ENCODE data around the gene SSUH2.

Gene SSUH2

DNA sequence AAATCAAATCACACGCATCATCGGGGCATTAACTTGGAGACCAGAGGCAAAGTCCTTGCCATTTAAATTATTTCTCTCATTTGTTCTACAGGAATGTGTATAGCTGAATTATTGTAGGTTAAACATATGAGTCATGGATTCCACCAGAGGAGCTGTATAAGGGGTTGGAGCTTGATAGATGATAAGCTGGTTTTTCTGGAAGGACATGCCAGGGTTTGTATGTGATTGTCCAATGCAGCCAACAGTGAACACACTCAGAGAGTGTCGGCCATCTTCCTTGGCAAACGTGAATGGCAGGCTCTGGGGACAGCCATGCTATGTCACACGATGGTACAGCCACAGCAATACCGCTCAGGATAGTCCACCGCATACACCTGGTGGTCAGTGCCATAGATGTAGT, 25.1 kb downstream of the SSUH2 start:
- DNase-seq: no peak

GRCh38 chr3:8618950-8619349, 25.6 kb downstream of the SSUH2 start:
- no peak for DNase-seq

GRCh38 chr3:8617921-8618320, 26.7 kb downstream of the SSUH2 start:
- no peak for DNase-seq

- DNase-seq: no peak
Measured at GRCh38 chr3:8610951-8611350, 33.6 kb downstream of the SSUH2 start.

DNA sequence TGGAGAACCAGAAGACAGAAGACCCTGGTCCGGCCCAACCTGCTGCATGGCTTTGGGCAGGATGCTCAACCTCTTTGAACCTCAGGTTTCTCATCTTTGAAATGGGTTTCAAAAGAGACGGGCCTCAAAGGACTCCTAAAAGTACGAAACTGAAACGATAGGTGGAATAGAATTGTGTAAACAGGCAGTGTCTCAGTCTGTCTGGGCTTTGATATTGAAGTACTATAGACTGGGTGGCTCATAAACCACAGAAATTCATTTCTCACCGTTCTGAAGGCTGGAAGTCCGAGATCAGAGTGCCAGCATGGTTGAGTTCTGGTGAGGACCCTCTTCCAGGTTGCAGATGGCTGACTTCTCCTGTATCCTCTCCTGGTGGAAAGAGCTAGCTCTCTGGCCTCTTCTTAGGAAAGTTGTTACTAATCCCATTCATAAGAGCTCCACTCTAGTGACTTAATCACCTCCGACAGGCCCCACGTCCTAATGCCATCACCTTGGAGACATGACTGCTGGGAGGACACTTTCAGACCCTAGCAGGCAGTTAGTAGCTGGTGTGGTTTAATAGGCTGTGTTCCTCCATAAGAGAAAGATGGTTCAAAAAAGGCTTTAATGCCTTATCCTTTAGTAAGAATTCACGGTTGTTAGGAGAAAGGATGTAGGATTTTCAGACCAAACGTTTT, 35.7 kb downstream of the SSUH2 start:
- no peak for DNase-seq

DNA sequence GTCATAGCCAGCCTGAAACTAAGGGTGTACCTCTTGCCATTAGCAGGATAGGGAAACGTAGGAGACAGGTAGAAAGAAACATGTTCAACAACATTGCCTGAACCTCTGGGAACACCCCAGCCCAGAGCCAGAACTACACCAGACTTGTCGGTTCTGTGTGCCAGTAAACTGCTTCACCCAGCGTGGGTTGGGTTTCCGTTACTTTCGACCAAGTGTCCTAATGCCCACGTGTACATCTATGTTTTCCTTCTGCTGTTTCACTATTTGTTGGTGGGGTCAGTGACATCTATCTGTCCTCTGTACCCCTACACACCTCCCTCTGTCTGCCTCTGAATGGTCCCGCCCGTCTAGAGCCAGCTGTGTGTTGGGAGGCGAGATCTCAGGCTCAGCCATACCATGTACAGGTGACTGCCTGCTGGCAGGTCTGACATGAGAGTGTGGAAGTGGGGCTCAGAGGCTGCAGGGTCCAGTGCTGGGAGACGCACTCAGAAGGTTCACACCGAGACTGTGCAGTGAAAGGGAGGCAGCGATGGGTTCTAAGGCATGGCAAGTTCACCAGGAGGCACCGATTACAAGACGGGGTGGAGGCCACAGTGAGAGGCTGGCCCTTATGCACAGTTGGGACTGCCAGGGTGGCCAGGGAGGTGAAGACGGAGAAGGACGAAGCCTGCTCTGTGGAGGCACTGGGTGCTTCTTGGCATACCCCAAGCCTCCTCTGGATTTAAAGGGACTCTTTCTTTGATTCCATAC, 36.4 kb downstream of the SSUH2 start:
- no peak for DNase-seq

GRCh38 chr3:8607234-8608040, 37.2 kb downstream of the SSUH2 start:
- peak in 33 of 56 donors; percentile 5 to 53 (median 20) for DNase-seq

DNA sequence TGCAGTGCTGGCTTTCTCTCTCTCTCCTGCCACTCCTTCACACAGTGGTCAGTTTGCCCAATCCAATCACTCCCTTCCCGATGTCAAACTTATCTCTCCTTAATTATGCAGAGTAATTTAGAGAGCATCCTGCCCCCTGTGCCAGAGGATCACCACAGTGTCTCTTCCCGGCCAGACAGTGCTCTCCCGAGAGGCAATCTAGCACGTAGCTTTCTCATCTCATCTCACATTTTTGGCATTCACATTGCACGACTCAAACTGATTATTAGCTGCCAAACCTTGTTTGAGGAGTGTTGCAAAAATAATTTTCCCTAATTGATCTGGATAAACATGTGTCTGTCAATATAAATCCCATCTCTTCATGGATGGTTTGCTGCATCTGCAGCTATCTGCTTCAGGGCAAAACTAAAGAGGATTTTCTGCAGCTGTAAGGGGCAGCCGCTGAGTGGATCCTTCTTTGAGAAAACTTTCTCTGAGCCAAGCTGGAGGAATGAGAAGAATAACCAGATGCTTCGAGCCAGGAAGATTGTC, 37.8 kb downstream of the SSUH2 start:
- no peak for DNase-seq

GRCh38 chr3:8604988-8605387, 39.6 kb downstream of the SSUH2 start:
- DNase-seq: no peak

GRCh38 chr3:8604006-8604405, 40.6 kb downstream of the SSUH2 start:
- no peak for DNase-seq

DNA sequence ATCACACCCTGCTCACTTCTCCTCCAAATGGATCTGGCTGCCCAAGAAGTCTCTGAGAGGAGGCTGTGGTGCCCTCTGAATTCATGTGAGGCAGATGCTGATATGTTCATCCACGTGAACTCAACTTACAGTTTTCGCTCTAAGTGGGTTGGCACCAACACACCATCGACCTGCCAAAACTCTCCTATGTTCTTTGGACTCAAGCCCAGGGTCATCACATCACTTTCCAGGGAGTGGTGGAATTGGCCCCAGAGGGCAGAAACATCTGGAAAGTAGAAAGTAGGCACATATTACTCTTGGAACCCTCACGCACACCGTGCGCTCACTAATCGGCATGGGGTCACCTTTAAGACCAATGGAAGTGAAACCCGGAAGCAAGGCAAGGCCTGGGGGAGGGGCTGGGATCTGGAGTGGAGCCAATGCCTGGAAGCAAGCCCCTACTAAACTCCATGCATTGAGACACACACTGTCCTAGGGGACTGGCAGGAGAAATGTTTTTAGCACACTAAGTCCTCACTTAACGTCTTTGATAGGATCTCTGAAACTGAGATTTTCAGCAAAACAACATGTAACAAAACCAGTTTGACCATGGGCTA, 41.4 kb downstream of the SSUH2 start:
- no peak for DNase-seq

- no peak for DNase-seq
Measured at GRCh38 chr3:8600457-8600856, 44.1 kb downstream of the SSUH2 start.

DNA sequence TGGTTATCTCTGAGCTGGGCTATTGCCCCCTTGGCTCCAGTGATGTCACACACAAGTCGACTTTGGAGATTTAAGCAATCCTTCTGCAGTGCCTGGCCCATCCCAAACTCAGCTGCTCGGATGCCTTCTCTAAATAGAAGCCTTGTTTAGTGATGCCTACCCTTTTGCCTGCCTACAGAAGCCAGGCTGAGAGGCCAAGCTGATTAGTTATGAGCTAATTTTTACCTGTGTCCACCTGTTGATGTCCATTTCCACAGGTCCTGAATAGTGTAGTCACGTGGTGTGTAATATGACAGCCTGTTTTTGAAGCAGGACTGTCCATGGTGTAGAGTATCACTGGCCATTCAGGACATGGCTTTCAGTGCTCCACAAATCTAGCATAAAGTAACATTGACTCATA, 45.5 kb downstream of the SSUH2 start:
- DNase-seq: no peak

GRCh38 chr3:8597219-8597853, 47.3 kb downstream of the SSUH2 start:
- DNase-seq: no peak

- DNase-seq: no peak
Measured at GRCh38 chr3:8596321-8597218, 48.0 kb downstream of the SSUH2 start.

- DNase-seq: peak in 37 of 56 donors; percentile 5 to 76 (median 42)
Measured at GRCh38 chr3:8595695-8596115, 48.9 kb downstream of the SSUH2 start.

GRCh38 chr3:8595252-8595651, 49.3 kb downstream of the SSUH2 start:
- DNase-seq: no peak

DNA sequence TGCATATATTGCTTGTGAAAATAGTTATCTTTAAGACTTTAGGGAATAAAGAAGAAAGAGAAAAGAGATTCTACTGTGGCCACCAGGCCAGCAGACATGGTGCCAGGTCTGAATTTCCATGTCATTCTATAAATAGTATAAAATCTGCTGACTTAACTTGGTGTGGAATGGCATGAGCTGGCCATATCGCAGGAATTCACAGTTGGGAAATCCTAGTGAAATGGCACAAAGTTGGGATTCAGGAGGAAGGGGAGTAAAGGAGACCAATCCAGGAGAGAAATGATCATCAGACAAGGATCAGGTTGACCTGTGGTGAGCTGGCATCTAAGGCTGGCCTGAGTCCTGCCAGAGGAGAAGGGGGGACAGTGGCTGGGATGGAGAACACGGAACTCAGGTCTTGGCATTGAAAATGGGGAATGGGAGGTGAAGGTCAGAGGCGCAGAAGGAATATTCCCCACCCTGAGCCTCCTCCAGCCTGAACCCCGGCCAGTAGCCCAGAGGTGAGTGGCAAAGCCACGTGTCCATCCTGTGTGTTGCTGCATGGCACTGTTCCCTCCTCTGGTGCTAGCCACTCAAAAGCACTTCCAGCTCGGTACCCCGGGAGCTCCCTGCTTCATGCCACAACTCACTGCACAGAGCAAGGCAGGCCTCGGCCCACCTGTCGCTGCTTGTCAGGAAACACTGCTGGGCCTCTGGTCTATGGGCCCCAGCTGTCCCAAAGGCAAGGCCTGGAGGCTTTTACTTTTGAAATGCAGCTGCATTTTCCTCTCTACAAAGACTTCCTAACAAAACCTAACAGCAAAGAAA, 51.4 kb downstream of the SSUH2 start:
- no peak for DNase-seq
